Heart right ventricle (tissue), 16 donors: Measurements from ENCODE around the gene GOLGA6A. TPM values are rescaled to one million over a fixed set of nuclear protein-coding genes. Genes with fewer than 3 reads are reported as not detected.

Source experiments
- ATAC-seq, 8 donors: fragments of 200-7000 bp; cut with Tn5 transposase; one replicate each; pipeline ENCODE4 v1.9.1; 2020; ENCODE audit warnings: mild to moderate bottlenecking in 8 of 8, moderate library complexity in 8 of 8, moderate number of reproducible peaks in 1 of 8
- DNase-seq, 2 donors: peaks; one replicate each; pipeline ENCODE4 v3.0.0-alpha.2; 2020
- H3K27ac ChIP-seq, 10 donors: fragments of 200-600 bp; sonication (generic) in 2 of 10; one replicate each; pipeline versions ENCODE4 v1.5.0 to v1.8.0; 2020 to 2022; ENCODE audit warnings: mild to moderate bottlenecking in 3 of 10
- H3K27me3 ChIP-seq, 7 donors: fragments of 200-600 bp; one replicate each; pipeline ENCODE4 v1.8.0; 2021 to 2022; ENCODE audit warnings: mild to moderate bottlenecking in 2 of 7
- H3K36me3 ChIP-seq, 9 donors: fragments of 200-600 bp; sonication (generic) in 1 of 9; one replicate each; pipeline versions ENCODE4 v1.5.0 to v1.8.0; 2020 to 2022; ENCODE audit warnings: mild to moderate bottlenecking in 2 of 9
- H3K4me1 ChIP-seq, 9 donors: fragments of 200-600 bp; sonication (generic) in 1 of 9; one replicate each; pipeline versions ENCODE4 v1.5.0 to v1.8.0; 2020 to 2022; ENCODE audit warnings: mild to moderate bottlenecking in 4 of 9
- H3K4me3 ChIP-seq, 10 donors: fragments of 200-600 bp; sonication (generic) in 2 of 10; one replicate each; pipeline versions ENCODE4 v1.5.0 to v1.8.0; 2020 to 2022; ENCODE audit warnings: mild to moderate bottlenecking in 7 of 10, moderate library complexity in 2 of 10
- H3K9me3 ChIP-seq, 11 donors: fragments of 200-600 bp in 10 of 11; sonication (generic) in 2 of 11; one replicate each; pipeline versions ENCODE4 v1.5.0 to v1.8.0; 2013 to 2022; ENCODE audit warnings: mild to moderate bottlenecking in 2 of 11, control low read depth in 1 of 11, moderate library complexity in 1 of 11
- CTCF ChIP-seq, 9 donors: fragments of 200-600 bp; sonication (generic) in 2 of 9; IDR thresholded peaks; one replicate each; pipeline versions ENCODE4 v1.5.0 to v1.8.0; 2021 to 2022; ENCODE audit warnings: antibody characterized with exemption in 9 of 9, mild to moderate bottlenecking in 5 of 9, moderate library complexity in 1 of 9
- WGBS, 2 donors: extraction: QIAGEN DNeasy Blood & Tissue Kit; methylation state at CpG; one replicate each; pipeline ENCODE4 v1.1.7; 2013; ENCODE audit warnings: inconsistent platforms in 1 of 2; 5-methylcytosine and 5-hydroxymethylcytosine counted together
- intact Hi-C, 10 donors: fragments of 100-400 bp; cut with DNase I; formaldehyde crosslinking; loops; one replicate each; pipeline versions ENCODE4 v1.11.1 to v1.14.2; 2022
- polyA plus RNA-seq, 2 donors: library from polyadenylated mRNA; stranded (reverse); fragments of 200-250 nt; gene quantifications; one replicate each; pipeline ENCODE4 v1.2.3, GENCODE V29; 2013
- total RNA-seq, 10 donors: library from RNA; stranded (reverse); fragmentation: NEBNext Ultra II Directional in 3 of 10; extraction: Animal tissue kit (Norgen Biotek cat#: 25700) in 3 of 10; gene quantifications; one replicate each; pipeline versions ENCODE4 v1.2.1 to v1.2.4, GENCODE V29; 2021 to 2023
- donor health status: Arrhythmogenic right ventricular cardiomyopathy.
- donor health status: ischemic (EF 13 %, LVEDD 7.1; RV severe dilation, severe dysfunction).
- donor health status: healthy with polysubstance abuse.
- donor health status: DM: no; HTN: yes; CAD: no.
- donor health status: DM: no; HTN: no; CAD: no.
- donor health status: ischemic (EF 25% LVEDD 6.9; RV normal size, moderate dysfunction).
- donor health status: ischemic (EF 25% LVEDD 5.7; RV mildly dilated, moderate dysfunction).
- donor health status: healthy.
- donor health status: DM: yes; HTN: yes; CAD: no.
- donor health status: Ischemic cardiomyopathy.
- donor health status: ischemic (EF 35%, LVEDD 5.7; RV mildly dilated, moderate dysfunction).
- donor health status: nonischemic (EF 11% LVEDD 7.7; RV severe dilation, severe dysfunction).
- donor health status: DM: yes; HTN: yes; CAD: no.
- donor health status: PGD.
- donor health status: ischemic (EF 29% LVEDD 5.4; RV normal size, mild dysfunction).
- donor health status: nonischemic (EF 23%, LVEDD 6.1; RV moderate dilation, normal function).

GOLGA6A gene
- total and polyA plus RNA-seq, 12 donors, result not detected

- peaks cover 0 to 93% (median 31%) of the 10 kb centered on the region in 9 donors for H3K36me3 ChIP-seq
- H3K27me3 ChIP-seq, result no peaks in the 10 kb centered on the region
- no peak for TF ChIP-seq CTCF (IDR thresholded peaks at IDR 0.05)
Observed at GRCh38 chr15:74034206-74034755, 48.1 kb downstream of the GOLGA6A start.

GRCh38 chr15:74032606-74033561 is 49.5 kb downstream of the GOLGA6A start:
- H3K4me1 ChIP-seq, result peaks cover 0 to 37% (median 17%) of the 10 kb centered on the region in 9 donors
- DNase-seq, result no peak
- H3K36me3 ChIP-seq, result peaks cover 0 to 100% (median 31%) of the 10 kb centered on the region in 9 donors
- TF ChIP-seq CTCF (IDR thresholded peaks at IDR 0.05), result no peak
- H3K9me3 ChIP-seq, result no peaks in the 10 kb centered on the region
- peak in 1 of 8 donors; percentile 9 for ATAC-seq
- no peak overlapping the region for H3K4me3 ChIP-seq
- H3K27me3 ChIP-seq, result no peaks in the 10 kb centered on the region
- peak overlapping the region in 2 of 10 donors; percentile 18 to 20 for H3K27ac ChIP-seq
- intact Hi-C loops, result loop anchor here in 1 of 10 donors (5.0 kb wide), 1 partner anchor 51 kb away; no protein-coding TSS in a partner anchor
- 76 to 84% methylated on average over 16 of the region's 16 CpGs for WGBS, 2 donors

More at GRCh38 chr15:74034206-74034755, 48.1 kb downstream of the GOLGA6A start:
- 86 to 92% methylated on average over 10 of the region's 10 CpGs for WGBS, 2 donors
- Histone ChIP-seq H3K4me3 (no peak overlapping the region), H3K4me1 (peaks cover 3 to 38% (median 21%) of the 10 kb centered on the region in 9 donors), H3K9me3 (no peaks in the 10 kb centered on the region), H3K27ac (no peak overlapping the region)
- intact Hi-C loops, result loop anchor here in 1 of 10 donors (5.0 kb wide), 1 partner anchor 52 kb away; no protein-coding TSS in a partner anchor
- ATAC-seq (no peak), DNase-seq (no peak)

DNA sequence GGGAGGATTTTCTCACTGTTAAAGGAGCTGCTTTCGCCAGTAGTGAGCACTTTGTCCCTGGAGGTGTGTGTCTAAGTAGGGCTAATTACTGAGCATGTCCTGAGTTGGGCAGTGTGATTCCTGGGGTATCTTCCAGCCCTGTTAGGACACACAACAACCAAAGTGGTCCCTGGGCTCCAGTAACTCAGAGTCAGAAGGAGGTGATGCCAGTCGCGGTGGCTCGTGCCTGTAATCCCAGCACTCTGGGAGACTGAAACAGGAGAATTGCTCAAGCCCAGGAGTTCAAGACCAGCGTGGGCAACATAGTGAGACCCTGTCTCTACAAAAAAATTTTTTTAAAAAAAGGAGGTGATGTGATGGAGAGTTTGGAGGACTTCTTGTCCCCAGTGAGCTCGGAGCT is 50.3 kb downstream of the GOLGA6A start:
- 97% methylated on average over 6 of the region's 6 CpGs for WGBS, 2 donors
- peak overlapping the region in 1 of 10 donors; percentile 18 for H3K27ac ChIP-seq
- no peak for ATAC-seq
- DNase-seq, result no peak
- peaks cover 0 to 100% (median 39%) of the 10 kb centered on the region in 9 donors for H3K36me3 ChIP-seq
- H3K27me3 ChIP-seq, result no peaks in the 10 kb centered on the region
- peaks cover 0 to 34% (median 21%) of the 10 kb centered on the region in 9 donors for H3K4me1 ChIP-seq
- H3K4me3 ChIP-seq, result no peak overlapping the region
- no peaks in the 10 kb centered on the region for H3K9me3 ChIP-seq
- intact Hi-C loops, result loop anchor here in 1 of 10 donors (5.0 kb wide), 1 partner anchor 50 kb away; no protein-coding TSS in a partner anchor
- TF ChIP-seq CTCF (IDR thresholded peaks at IDR 0.05), result no peak

DNA sequence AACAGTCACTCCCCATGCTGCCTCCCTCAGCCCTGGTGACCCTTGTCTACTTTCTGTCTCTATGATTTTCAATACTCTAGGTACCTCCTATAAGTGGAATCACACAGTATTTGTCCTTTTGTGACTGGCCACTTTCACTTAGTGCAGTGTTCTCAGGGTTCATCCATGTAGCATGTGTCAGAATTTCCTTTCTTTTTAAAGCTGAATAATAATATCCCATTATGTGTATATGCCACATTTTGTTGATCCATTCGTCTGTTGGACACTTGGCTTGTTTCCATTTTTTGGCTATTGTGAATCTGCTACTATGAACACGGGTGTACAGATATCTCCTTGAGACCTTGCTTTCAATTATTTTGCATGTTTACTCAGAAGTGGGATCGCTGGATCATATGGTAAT is 53.7 kb downstream of the GOLGA6A start:
- H3K4me3 ChIP-seq, result no peak overlapping the region
- intact Hi-C loops, result no loop called here
- no peak for TF ChIP-seq CTCF (IDR thresholded peaks at IDR 0.05)
- peak overlapping the region in 1 of 10 donors; percentile 16 for H3K27ac ChIP-seq
- DNase-seq (no peak), ATAC-seq (no peak)
- peaks cover 7 to 46% (median 31%) of the 10 kb centered on the region in 9 donors for H3K4me1 ChIP-seq
- WGBS, 2 donors, result 55 to 67% methylated on average over 3 of the region's 3 CpGs
- H3K36me3 ChIP-seq, result peaks cover 0 to 100% (median 28%) of the 10 kb centered on the region in 9 donors
- H3K27me3 ChIP-seq, result no peaks in the 10 kb centered on the region
- H3K9me3 ChIP-seq, result no peaks in the 10 kb centered on the region
